ENCODE results near the gene CAPN10.
"Not testable (repeated sequence)": the region's sequence is repeated elsewhere in the genome, so short reads cannot be mapped to it uniquely, and the experiment has no call there.

Gene CAPN10

GRCh38 chr2:240604291-240604938, 17.9 kb downstream of the CAPN10 start:
- no peak for DNase-seq

GRCh38 chr2:240604939-240605716, 18.6 kb downstream of the CAPN10 start:
- DNase-seq = no peak

DNA sequence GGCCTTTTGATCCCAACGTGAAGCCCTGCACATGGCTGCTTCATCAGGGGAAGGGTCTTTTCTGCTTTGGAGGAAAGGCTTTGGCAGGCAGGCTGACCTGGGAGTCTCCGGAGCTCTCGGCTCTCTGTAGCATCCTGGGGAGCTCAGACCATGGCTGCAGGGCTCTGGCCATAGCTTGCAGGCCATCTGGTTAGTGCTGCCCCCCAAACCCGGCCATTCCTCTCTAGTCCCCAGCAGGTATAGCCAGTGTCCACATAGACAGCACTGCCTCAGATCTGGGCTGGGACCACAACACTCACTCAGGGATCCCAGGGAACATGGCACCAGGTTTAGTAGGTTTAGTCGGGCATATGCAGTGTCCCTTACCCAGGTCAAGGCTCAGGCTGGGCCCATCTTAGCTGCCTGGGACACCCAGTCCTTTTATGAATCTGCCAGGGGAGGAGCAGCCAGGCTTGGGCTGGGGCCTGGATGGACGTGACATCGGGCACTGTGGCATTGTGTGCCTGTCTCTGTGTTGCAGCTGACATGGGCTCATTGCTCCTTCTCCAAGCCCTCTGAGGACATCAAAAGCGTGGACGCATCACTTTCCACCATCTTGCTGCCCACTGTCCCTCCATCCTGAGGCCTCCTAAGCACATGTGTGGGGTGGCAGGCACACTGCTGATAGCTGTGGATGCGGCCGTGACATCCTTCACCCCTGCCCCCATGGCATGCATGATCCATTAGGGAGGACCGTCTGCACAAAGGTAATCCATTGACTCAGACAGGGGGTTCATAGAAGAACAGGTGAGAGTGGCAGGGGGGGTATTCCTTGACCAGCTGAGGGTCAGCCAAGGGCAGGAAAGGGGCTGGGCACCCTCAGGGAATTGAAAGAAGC, 19.6 kb downstream of the CAPN10 start:
- no peak for DNase-seq

DNA sequence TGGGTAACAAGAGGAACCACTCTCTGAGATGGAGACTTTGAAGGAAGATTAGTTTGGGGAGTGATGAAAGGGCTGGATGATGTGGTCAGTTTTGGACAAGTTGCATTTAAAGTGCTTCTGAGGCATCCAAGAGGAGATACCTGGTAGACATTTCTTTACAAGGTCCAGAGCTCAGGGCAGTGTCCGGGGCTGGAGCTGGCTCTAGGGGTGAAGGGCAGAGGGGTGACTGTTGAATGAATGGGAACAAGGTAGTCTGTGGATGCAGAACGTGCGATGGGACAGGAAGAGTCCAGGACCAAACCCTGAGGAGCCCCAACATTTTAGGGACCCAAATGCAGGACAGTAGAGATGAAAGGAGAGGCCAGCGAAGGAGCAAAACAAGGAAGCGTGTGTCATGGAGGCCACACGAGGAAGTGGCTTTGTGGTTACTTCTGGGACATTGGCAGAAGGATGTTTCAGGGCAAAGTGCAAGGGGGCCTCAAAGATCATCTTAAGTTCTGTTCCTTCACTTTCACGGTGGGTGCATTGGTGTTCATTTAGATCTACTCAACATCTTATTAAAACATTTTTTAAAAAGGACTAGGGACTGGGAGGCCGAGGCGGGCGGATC, 25.2 kb downstream of the CAPN10 start:
- no peak for DNase-seq

DNA sequence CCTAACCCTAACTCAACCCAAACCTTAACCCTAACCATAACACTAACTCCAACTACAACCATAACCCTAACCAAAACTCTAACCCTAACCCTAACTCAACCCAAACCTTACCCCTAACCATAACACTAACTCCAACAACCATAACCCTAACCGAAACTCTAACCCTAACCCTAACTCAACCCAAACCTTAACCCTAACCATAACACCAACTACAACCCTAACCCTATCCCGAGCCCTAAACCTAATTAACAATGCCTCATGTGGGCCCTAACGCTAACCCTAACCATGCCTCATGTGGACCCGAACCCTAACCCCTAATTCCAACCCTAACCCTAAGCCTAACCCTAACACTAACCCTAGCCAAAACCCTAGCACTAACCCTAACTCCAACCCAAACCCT, 27.2 kb downstream of the CAPN10 start:
- DNase-seq = no peak

- DNase-seq = no peak
These were observed 27.9 kb downstream of the CAPN10 start for GRCh38 chr2:240614391-240614790.

GRCh38 chr2:240615396-240615795, 28.9 kb downstream of the CAPN10 start:
- no peak for DNase-seq

DNA sequence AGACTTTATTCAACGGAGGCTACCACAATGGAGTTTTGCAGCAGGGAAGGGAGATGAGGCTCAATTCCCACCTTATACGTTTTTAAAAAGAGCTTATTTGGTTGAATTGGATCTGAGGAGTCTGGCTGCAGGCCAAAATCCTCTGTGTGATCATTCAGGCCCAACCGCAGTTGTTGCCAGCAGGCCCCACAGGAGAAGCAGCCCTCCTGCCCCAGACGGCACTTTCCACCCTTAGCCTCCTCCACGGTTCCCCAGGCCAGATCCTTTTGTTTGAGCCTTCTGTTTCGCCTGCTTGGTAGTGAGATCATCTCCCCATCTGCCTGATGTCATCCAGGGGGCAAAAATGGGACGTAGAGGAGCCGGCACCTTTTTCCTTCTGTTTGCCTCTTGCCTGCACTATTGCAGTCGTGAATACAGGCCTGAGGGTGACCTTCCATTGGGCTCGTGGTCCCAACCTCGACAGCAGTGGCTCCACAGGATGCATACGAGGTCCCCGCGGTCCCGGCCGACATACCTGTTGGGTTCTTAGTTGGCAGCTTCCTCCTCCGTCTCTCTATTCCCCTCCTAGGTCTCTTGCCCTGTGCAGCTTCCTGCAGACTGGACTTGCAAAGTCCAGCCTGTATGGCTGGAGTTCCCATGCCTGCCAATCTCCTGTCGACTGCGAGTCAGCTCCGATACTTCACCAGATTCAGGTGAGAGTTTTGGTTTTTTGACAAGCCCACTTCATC, 29.4 kb downstream of the CAPN10 start:
- DNase-seq = peak; percentile 57

DNA sequence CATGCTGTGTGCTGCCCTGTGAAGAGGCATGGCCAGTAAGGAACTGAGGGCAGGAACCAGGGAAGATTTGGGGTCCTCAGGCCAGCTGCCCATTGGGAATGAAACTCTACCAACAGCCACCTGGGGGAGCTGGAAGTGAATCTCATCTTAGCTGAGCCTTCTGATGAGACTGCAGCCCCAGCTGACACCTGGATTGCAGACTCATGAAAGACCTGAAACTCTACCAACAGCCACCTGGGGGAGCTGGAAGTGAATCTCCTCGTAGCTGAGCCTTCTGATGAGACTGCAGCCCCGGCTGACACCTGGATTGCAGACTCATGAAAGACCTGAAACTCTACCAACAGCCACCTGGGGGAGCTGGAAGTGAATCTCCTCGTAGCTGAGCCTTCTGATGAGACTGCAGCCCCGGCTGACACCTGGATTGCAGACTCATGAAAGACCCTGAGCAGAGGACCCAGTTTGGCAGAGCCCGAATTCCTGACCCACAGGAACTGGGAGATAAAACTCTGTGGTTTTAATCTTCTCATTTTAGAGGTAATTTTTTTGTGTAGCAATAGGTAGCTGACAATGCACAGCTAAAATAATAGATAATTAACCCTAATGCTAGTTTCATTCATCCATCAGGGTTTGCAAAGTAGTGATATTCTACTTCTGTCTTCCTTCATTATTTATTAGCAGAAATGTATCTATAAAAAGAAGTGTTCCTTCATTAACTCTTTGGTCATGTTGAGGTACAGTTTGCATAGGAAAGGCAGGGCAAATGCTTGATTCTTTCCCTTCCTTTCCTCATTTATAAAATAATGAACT, 30.5 kb downstream of the CAPN10 start:
- not testable (repeated sequence) for DNase-seq

- no peak for DNase-seq
These were observed 32.2 kb downstream of the CAPN10 start for GRCh38 chr2:240618776-240619175.

- DNase-seq = no peak
These were observed 33.1 kb downstream of the CAPN10 start for GRCh38 chr2:240619506-240620148.

- no peak for DNase-seq
These were observed 33.7 kb downstream of the CAPN10 start for GRCh38 chr2:240620149-240620731.

- no peak for DNase-seq
These were observed 34.3 kb downstream of the CAPN10 start for GRCh38 chr2:240620859-240621258.

GRCh38 chr2:240622060-240622411, 35.5 kb downstream of the CAPN10 start:
- no peak for DNase-seq

DNA sequence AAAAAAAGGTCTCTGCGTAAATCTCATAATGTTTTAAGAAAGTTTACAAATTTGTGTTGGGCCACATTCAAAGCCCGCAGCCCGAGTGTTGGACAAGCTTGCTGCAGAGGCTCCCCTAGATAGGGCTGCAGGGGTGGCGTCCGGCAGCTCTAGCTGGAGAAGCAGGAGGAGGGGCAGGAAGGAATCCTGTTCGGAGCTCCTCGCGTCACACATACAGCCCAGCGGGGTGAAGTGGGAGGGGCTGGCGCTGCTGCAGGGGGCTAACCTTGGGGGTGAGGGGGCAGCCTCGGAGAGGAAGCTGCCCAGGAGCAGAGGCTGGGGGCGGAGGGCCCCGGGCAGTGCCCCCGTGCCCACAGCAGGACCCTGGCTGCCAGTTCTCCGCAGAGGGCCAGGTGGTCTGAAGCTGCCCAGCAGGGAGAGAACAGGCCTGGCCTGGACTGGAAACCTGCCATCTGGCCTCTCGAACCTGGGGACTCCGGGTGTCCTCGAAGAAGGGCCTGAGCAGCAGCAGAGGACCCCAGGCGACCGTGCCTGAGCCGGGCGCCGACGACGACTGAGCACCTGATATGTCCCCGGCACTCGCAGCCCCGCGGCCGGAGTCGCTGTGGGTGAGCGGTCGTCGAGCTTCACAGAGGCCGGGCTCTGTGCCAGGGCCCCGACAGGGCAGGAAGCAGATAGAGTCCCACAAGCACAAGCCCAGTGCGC, 36.1 kb downstream of the CAPN10 start:
- no peak for DNase-seq

DNA sequence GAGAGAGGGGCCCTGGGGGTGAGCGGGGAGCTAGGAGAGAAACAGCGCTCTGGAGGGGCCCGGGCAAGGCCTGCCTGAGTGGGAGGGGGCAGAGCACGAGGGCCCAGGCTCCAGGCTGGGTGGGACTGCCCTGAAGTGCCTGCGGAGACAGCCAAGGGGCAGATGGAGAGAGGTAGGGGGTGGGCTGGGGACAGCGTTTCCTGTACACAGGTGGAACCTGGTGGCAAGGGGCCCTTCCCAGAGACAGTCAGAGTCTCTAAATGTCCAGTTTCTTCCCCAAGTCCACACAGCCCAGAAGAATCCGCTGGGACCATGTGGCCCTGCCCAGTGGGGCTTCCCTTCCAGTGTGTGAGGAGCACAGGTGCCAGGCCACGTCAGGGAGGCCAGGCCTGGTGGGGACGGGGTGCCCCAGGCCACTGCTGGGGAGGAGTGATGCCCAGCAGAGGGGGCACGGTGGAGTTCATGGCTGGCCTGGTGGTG, 37.0 kb downstream of the CAPN10 start:
- DNase-seq = no peak

DNA sequence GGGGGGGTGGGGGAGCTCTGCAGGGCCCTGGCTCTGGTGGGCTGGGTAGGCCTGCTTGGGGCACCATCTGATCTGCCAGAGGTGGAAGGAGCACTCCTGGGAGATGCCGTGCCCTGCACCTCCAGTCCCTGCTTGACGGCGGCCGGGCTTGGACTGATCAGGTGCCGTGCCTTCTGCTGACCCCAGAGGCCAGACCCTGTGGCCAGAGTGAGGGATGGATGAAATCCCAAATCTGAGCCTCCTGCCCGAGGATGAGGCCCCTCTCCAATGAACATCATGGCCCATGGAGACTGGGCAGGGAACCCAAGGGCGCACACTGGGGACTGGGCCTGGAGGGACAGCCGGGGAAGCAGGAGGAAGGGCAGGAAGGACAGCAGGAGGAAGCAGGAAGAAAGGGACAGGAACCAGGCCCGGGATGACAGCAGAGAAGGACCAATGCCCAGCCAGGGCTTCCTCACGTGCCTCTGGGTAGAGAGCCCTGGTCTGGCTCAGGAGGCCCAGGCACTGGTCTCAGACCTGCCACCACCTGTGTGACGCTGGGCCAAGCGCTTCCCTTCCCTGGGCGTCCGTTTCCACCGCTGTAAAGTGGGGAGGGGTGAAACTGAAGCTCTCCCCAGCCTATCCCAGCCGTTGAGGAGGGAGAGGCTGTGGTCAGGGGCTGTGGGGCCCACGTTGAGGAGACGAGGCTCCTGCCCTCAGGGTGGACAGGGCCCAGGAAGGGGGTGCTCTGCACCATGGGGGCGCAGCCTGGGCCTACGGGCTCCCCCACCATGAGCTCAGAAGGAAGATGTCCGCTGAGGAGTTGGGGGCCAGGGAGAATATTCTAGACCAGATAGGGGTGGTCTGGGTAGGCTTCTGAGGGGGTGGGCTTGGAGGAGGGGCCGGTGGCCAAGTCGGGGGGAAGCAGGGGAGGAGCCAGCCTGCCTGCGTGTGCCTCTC, 37.7 kb downstream of the CAPN10 start:
- DNase-seq = no peak

GRCh38 chr2:240624950-240625621, 38.6 kb downstream of the CAPN10 start, which contains the start of gene GPR35:
GPR35 (plus strand) TSS chr2:240625480; CDS start chr2:240629953, 4,473 bp downstream.
- no peak for DNase-seq

All from DMS 273 treated with DMSO at 0.1 percent for 48 hours (cell line).